OCI-LY7 (cell line): ENCODE data around the gene KCNB1. TPM values are rescaled to one million over a fixed set of nuclear protein-coding genes. Genes with fewer than 3 reads are reported as not detected.
A peak's percentile ranks its signal among the peaks of the same experiment; 100 is the strongest.

Experiments used
- BruUV-seq: library from RNA; stranded (reverse); fragments of 400-500 nt; replicated peaks from 2 replicates; lab custom pipeline; 2021; lab: Mats Ljungman, UMichigan
- CTCF ChIA-PET: fragments of 300-600 bp; sonication (Branson Sonifier 250); formaldehyde crosslinking; loops from one replicate; lab custom pipeline; 2022; ENCODE audit warnings: antibody characterized with exemption; ENCODE audit not compliant: unreplicated experiment; lab: Charles Lee
- POLR2A ChIA-PET: fragments of 300-600 bp; sonication (Branson Sonifier 250); formaldehyde crosslinking; loops from one replicate; lab custom pipeline; 2022; ENCODE audit warnings: antibody characterized with exemption; lab: Charles Lee
- DNase-seq: peaks from one replicate; pipeline ENCODE4 v3.0.0-alpha.2; 2015; ENCODE audit warnings: low spot score
- H2AFZ ChIP-seq: fragments of 200-600 bp; sonication (generic), shearing (Covaris generic); 2 replicates; pipeline ENCODE4 v1.6.1; 2014; ENCODE audit warnings: mild to moderate bottlenecking, antibody characterized with exemption, low read length, moderate library complexity
- H3K27ac ChIP-seq: fragments of 200-600 bp; sonication (generic); 2 replicates; pipeline ENCODE4 v1.5.1; 2014; ENCODE audit warnings: mixed run types, low read depth, mild to moderate bottlenecking, moderate library complexity, low read length, inconsistent platforms; ENCODE audit not compliant: poor library complexity, severe bottlenecking
- H3K36me3 ChIP-seq: fragments of 200-600 bp; sonication (generic); 2 replicates; pipeline ENCODE4 v1.6.1; 2014; ENCODE audit warnings: mild to moderate bottlenecking, antibody characterized with exemption, low read length, moderate library complexity, mixed read lengths; ENCODE audit not compliant: insufficient read depth
- H3K4me1 ChIP-seq: fragments of 200-600 bp; sonication (generic); 2 replicates; pipeline ENCODE4 v1.5.1; 2014; ENCODE audit warnings: mild to moderate bottlenecking, low read length; ENCODE audit not compliant: insufficient read depth, poor library complexity, severe bottlenecking
- H3K4me2 ChIP-seq: fragments of 200-600 bp; sonication (generic); 2 replicates; pipeline ENCODE4 v1.6.1; 2014; ENCODE audit warnings: mild to moderate bottlenecking, low read length
- H3K4me3 ChIP-seq: fragments of 200-600 bp; sonication (generic); 2 replicates; pipeline ENCODE4 v1.5.1; 2014; ENCODE audit warnings: mild to moderate bottlenecking, low read depth, low read length; ENCODE audit not compliant: poor library complexity, severe bottlenecking
- H3K79me2 ChIP-seq: fragments of 200-600 bp; sonication (generic); 2 replicates; pipeline ENCODE4 v1.6.1; 2016; ENCODE audit warnings: low read depth, mild to moderate bottlenecking, low read length, moderate library complexity, mixed read lengths; ENCODE audit not compliant: insufficient read depth
- H3K9me2 ChIP-seq: fragments of 200-600 bp; sonication (generic); 2 replicates; pipeline ENCODE4 v1.6.1; 2016; ENCODE audit warnings: mild to moderate bottlenecking, low read length, mixed read lengths; ENCODE audit not compliant: insufficient read depth
- H3K9me3 ChIP-seq: fragments of 200-600 bp; sonication (generic); 2 replicates; pipeline ENCODE4 v1.6.1; 2014; ENCODE audit warnings: mild to moderate bottlenecking, mixed run types, low read length, mixed read lengths
- H4K20me1 ChIP-seq: fragments of 200-600 bp; sonication (generic); 2 replicates; pipeline ENCODE4 v1.6.1; 2014; ENCODE audit warnings: mild to moderate bottlenecking, antibody characterized with exemption, low read length, moderate library complexity, mixed read lengths; ENCODE audit not compliant: insufficient read depth
- EZH2phosphoT487 ChIP-seq: fragments of 200-600 bp; sonication (generic); IDR thresholded peaks from 2 replicates; pipeline ENCODE4 v1.6.1; 2018; ENCODE audit warnings: low read depth, borderline replicate concordance, mild to moderate bottlenecking, mixed run types, antibody characterized with exemption, low read length, moderate library complexity, mixed read lengths
- intact Hi-C: fragments of 100-400 bp; cut with micrococcal nuclease; formaldehyde crosslinking; loops from one replicate; pipeline ENCODE4 v1.10.0; 2022; ENCODE audit not compliant: unreplicated experiment
- total RNA-seq, 2 experiments: library from RNA; depleted of rRNA in 1 of 2; stranded (reverse); fragments of >200 nt in 1 of 2; shearing (Covaris generic) in 1 of 2; gene quantifications; 2 replicates each; pipeline ENCODE4 v1.2.3, GENCODE V29; 2014 to 2022
- TF ChIP-seq, protein P1 (sequence below): fragments of 200-600 bp; sonication (generic); conservative IDR thresholded peaks from 2 replicates; pipeline ENCODE4 v1.5.1; 2014; ENCODE audit warnings: mild to moderate bottlenecking, antibody characterized with exemption, low read length, moderate library complexity, mixed read lengths

Gene KCNB1
- total RNA-seq, 2 experiments from 2014 or later, result not detected

DNA sequence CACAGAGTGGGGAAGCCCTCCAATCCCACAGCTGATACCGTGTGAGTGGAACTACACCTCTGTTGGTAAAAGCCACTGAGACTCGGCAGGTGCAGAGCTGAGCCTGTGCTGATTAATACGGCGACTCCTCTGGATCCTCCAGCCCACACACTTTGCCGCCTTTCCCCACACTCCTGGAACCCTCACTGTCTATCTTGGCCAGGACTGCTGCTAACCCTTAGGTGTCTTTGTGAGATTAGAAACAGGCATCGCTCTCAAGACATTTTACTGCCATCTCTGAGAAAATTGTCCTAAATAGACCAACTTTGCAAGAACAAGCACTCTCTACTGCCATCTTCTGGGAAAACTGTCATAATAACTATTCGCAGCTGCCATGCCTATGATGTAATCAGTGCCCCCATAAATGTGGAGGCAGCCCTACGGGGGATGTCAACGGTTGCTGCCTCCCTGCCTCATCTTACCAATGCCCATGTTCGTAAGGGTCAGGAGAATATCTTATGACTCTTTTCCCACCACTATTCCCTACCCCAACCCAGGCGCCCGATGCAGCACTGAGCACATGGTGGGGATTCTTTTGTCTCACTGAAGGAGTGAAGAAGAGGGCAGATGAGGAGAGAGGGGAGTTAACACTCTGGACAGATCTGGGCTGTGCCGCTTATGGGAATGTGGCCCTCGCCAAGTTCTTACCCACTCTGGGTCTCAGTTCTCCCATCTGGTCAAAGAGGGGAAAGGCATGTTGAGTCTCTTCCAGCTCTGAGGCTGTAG is 26.1 kb upstream of the KCNB1 start:
- TF ChIP-seq EZH2phosphoT487, result no peak
- TF ChIP-seq, protein P1, sequence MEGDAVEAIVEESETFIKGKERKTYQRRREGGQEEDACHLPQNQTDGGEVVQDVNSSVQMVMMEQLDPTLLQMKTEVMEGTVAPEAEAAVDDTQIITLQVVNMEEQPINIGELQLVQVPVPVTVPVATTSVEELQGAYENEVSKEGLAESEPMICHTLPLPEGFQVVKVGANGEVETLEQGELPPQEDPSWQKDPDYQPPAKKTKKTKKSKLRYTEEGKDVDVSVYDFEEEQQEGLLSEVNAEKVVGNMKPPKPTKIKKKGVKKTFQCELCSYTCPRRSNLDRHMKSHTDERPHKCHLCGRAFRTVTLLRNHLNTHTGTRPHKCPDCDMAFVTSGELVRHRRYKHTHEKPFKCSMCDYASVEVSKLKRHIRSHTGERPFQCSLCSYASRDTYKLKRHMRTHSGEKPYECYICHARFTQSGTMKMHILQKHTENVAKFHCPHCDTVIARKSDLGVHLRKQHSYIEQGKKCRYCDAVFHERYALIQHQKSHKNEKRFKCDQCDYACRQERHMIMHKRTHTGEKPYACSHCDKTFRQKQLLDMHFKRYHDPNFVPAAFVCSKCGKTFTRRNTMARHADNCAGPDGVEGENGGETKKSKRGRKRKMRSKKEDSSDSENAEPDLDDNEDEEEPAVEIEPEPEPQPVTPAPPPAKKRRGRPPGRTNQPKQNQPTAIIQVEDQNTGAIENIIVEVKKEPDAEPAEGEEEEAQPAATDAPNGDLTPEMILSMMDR, result peak; percentile 77
- CTCF ChIA-PET, result interaction anchor here (0.6 kb wide), 1 partner anchor 174 kb away, joined by 3 read pairs; no protein-coding TSS in a partner anchor
- H3K79me2 ChIP-seq, result no peaks in the 10 kb centered on the region
- POLR2A ChIA-PET, result interaction anchor here (0.5 to 0.6 kb wide), 2 partner anchors 16 to 198 kb away, joined by 3 read pairs; no protein-coding TSS in a partner anchor
- peak; percentile 73 for DNase-seq
- no peak overlapping the region for H3K4me2 ChIP-seq
- H3K36me3 ChIP-seq, result no peaks in the 10 kb centered on the region
- H3K9me3 ChIP-seq, result no peaks in the 10 kb centered on the region
- no peaks in the 10 kb centered on the region for H3K9me2 ChIP-seq
- H4K20me1 ChIP-seq, result no peaks in the 10 kb centered on the region
- H3K27ac ChIP-seq, result no peak overlapping the region
- no peak overlapping the region for H3K4me3 ChIP-seq
- intact Hi-C loops, result loop anchor here (1.0 kb wide), 1 partner anchor 174 kb away; no protein-coding TSS in a partner anchor
- H2AFZ ChIP-seq, result no peak overlapping the region
- no TSS peak for BruUV-seq
- no peaks in the 10 kb centered on the region for H3K4me1 ChIP-seq

DNA sequence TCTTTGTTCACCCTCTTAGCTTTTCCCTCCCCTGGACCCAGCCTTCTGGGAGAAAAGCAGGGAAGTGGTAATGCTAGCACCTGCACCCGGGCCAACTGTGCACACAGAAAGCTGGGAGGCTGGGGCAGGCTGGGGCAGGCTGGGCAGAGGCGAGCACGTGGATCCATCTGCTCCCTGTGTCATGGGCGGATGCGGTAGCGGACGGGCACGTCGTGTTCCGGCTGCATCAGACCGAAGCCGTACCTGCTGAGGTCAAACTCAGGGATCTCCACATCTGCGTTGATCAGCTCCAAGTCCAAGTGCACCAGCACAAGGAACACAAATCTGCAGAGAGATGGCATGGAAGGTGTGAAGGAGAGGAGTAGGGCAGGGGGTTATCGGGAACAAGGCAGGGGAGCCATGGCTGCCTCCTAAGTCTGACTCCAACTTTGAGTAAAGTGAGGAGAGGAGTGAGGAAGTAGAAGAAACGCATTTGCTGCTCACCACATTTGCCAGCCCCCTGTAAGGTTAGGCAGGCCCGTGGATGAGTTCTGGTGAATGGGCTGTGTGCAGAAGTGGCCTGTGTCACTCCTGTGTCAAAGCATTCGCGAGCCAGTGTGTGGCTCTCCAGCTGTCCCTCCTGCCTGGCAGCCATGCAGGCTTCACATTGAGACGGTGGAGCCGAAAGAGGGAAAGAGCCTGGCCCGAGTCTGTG is 25.4 kb upstream of the KCNB1 start:
- ChIA-PET CTCF (no interaction called here), POLR2A (no interaction called here)
- H3K9me3 ChIP-seq, result no peaks in the 10 kb centered on the region
- DNase-seq, result no peak
- TF ChIP-seq, protein P1, result no peak
- no peak for TF ChIP-seq EZH2phosphoT487
- no peak overlapping the region for H2AFZ ChIP-seq
- no peak overlapping the region for H3K27ac ChIP-seq
- intact Hi-C loops, result loop anchor here (1.0 kb wide), 1 partner anchor 174 kb away; no protein-coding TSS in a partner anchor
- no TSS peak for BruUV-seq
- H3K36me3 ChIP-seq, result no peaks in the 10 kb centered on the region
- no peaks in the 10 kb centered on the region for H4K20me1 ChIP-seq
- H3K4me3 ChIP-seq, result no peak overlapping the region
- no peaks in the 10 kb centered on the region for H3K79me2 ChIP-seq
- H3K4me2 ChIP-seq, result no peak overlapping the region
- no peaks in the 10 kb centered on the region for H3K9me2 ChIP-seq
- no peaks in the 10 kb centered on the region for H3K4me1 ChIP-seq
